ENCODE data around the gene ADGRB2. TPM values are rescaled to one million over a fixed set of nuclear protein-coding genes. Genes with fewer than 3 reads are reported as not detected.
A peak's percentile ranks its signal among the peaks of the same experiment; 100 is the strongest.

ADGRB2 gene
- total RNA-seq, 1 donor from 2014 or later = 14.2 TPM

- Mint-ChIP-seq H3K27me3 (peaks cover 74% of the 10 kb centered on the region), H3K4me1 (ENCODE audit: unreplicated experiment) (peaks cover 42% of the 10 kb centered on the region)
These were observed 5.0 kb upstream of the ADGRB2 start for GRCh38 chr1:31768939-31769704.

GRCh38 chr1:31768407-31768907, 4.3 kb upstream of the ADGRB2 start:
- TF ChIP-seq CTCF (conservative IDR thresholded peaks at IDR 0.05) = no peak
- Mint-ChIP-seq H3K36me3 (peaks cover 4% of the 10 kb centered on the region), H3K4me1 (ENCODE audit: unreplicated experiment) (peaks cover 42% of the 10 kb centered on the region), H3K27me3 (peaks cover 69% of the 10 kb centered on the region), H3K9me3 (no peaks in the 10 kb centered on the region), H3K4me3 (no peak overlapping the region), H3K27ac (no peak overlapping the region)
- DNase-seq (ENCODE audit: extremely low spot score, unreplicated experiment) = no peak

More at GRCh38 chr1:31768939-31769704, 5.0 kb upstream of the ADGRB2 start:
- H3K9me3 Mint-ChIP-seq = no peaks in the 10 kb centered on the region
- DNase-seq (ENCODE audit: extremely low spot score, unreplicated experiment) = no peak
- H3K4me3 Mint-ChIP-seq = no peak overlapping the region
- TF ChIP-seq CTCF (conservative IDR thresholded peaks at IDR 0.05) = no peak
- H3K27ac Mint-ChIP-seq = no peak overlapping the region
- H3K36me3 Mint-ChIP-seq = peaks cover 4% of the 10 kb centered on the region

DNA sequence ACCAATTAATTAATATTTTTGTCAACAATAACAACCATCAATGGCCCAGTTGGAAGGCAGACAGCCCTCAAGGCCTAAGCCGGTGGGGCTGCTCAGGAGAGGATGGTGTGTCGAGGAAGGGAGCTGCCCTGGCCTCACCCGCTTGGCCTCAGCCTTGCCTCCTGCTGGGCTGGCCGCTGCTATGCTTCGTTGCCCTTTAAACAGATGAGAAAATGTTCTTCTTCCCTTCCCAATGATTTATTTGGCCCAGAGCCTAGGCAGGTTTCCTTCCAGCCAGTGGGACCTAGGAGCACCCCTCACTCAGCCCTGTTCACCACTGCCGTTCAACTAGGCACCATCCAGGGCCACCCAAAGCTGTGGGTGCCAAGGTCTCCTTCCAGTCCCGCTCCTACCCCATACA, 3.1 kb upstream of the ADGRB2 start:
- Mint-ChIP-seq H3K9me3 (no peaks in the 10 kb centered on the region), H3K4me3 (no peak overlapping the region), H3K27me3 (peaks cover 65% of the 10 kb centered on the region), H3K27ac (no peak overlapping the region), H3K36me3 (peaks cover under 1% of the 10 kb centered on the region), H3K4me1 (ENCODE audit: unreplicated experiment) (peaks cover 38% of the 10 kb centered on the region)
- no peak for TF ChIP-seq CTCF (conservative IDR thresholded peaks at IDR 0.05)
- DNase-seq (ENCODE audit: extremely low spot score, unreplicated experiment) = no peak

- Mint-ChIP-seq H3K9me3 (no peaks in the 10 kb centered on the region), H3K36me3 (no peaks in the 10 kb centered on the region), H3K27me3 (peaks cover 57% of the 10 kb centered on the region), H3K4me3 (peak overlapping the region; percentile 20), H3K27ac (no peak overlapping the region), H3K4me1 (ENCODE audit: unreplicated experiment) (peaks cover 31% of the 10 kb centered on the region)
- no peak for TF ChIP-seq CTCF (conservative IDR thresholded peaks at IDR 0.05)
- no peak for DNase-seq (ENCODE audit: extremely low spot score, unreplicated experiment)
These were observed 1.4 kb upstream of the ADGRB2 start for GRCh38 chr1:31765516-31765915.

GRCh38 chr1:31765041-31765467, 914 bp upstream of the ADGRB2 start:
- Mint-ChIP-seq H3K4me1 (ENCODE audit: unreplicated experiment) (peaks cover 28% of the 10 kb centered on the region), H3K4me3 (peak overlapping the region; percentile 90), H3K27me3 (peaks cover 55% of the 10 kb centered on the region), H3K27ac (no peak overlapping the region), H3K36me3 (no peaks in the 10 kb centered on the region), H3K9me3 (no peaks in the 10 kb centered on the region)
- no peak for DNase-seq (ENCODE audit: extremely low spot score, unreplicated experiment)
- peak; percentile 55 for TF ChIP-seq CTCF (conservative IDR thresholded peaks at IDR 0.05)

Data from type B pancreatic cell (in vitro differentiated cells).